Choroid plexus epithelial cell (primary cell): ENCODE data around the gene IGFBP6.

Experiments
- DNase-seq: peaks from one replicate; pipeline ENCODE4 v3.0.0-alpha.2; 2010; ENCODE audit warnings: low read depth
- H3K4me3 ChIP-seq: 2 replicates; pipeline ENCODE4 v1.5.1; 2011; ENCODE audit warnings: low read depth, mild to moderate bottlenecking, control low read depth, low read length, moderate library complexity
- TF ChIP-seq, protein P1 (sequence below): conservative IDR thresholded peaks from 2 replicates; pipeline ENCODE4 v1.5.1; 2011; ENCODE audit warnings: low read depth, mild to moderate bottlenecking, control low read depth, inconsistent platforms, low read length, moderate library complexity

The IGFBP6 gene

DNA sequence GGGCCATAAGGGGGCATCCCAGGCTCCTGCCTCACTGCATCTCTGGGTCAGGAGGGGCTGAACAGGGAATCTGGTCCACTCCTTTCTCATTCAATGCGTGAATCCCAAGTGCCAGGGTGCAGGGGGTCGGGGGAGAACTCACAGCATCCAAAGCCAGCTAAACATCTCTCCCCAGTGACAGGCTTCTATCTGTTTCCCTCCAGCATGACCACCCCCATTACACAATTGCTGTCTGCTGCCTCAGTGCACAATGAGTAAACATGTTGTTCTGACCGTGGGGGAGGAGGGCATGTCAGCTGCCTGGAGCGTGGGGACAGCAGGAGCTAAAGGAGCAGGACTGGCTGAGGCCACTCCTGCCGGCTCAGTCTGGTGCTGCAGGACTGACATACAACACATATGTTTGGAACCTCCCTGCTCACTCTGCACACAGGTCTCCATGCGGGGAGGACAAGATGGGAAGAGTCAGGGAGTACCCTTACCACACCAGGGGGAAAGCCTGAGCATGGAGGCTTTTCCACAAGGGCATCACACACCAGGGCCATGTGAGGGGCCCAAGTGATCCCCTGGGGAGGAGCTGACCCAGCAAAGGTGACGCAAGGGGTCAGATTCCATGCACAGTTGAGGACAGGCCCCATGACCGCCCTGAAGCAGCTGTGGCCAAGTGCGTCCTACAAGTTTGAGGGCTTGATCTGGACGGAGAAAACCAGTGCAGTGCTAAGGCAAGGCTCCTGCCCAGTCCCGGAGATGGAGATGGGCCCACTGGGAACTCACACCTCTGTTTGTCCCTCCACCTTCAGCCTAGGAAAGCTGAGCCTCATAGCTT, 46.2 kb upstream of the IGFBP6 start:
- TF ChIP-seq, protein P1, sequence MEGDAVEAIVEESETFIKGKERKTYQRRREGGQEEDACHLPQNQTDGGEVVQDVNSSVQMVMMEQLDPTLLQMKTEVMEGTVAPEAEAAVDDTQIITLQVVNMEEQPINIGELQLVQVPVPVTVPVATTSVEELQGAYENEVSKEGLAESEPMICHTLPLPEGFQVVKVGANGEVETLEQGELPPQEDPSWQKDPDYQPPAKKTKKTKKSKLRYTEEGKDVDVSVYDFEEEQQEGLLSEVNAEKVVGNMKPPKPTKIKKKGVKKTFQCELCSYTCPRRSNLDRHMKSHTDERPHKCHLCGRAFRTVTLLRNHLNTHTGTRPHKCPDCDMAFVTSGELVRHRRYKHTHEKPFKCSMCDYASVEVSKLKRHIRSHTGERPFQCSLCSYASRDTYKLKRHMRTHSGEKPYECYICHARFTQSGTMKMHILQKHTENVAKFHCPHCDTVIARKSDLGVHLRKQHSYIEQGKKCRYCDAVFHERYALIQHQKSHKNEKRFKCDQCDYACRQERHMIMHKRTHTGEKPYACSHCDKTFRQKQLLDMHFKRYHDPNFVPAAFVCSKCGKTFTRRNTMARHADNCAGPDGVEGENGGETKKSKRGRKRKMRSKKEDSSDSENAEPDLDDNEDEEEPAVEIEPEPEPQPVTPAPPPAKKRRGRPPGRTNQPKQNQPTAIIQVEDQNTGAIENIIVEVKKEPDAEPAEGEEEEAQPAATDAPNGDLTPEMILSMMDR, result peak; percentile 28
- peak; percentile 92 for DNase-seq
- peak overlapping the region; percentile 70 for H3K4me3 ChIP-seq

DNA sequence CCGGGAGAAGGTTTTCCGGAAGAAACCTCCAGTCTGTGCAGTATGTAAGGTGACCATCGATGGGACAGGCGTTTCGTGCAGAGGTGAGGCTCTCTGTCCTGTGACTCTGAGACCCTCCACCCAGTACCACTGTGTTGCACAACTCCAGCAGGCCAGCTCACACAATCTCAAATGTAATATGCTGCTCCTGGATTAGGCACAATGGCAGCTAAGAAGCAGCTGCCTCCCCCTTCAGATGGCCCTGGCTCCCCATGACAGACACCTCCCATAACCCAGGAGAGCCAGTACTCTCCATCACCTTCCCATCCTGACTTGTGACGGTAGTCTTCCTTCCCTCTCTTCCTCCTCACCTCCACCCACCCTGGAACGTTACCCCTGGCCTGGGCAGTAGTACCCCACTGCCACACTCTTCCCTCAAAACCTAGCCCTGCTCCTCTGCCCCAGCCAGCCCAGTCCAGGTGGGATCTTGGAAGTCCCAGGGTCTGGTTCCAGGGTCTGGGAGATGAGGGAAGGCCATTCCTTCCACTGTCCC, 45.5 kb upstream of the IGFBP6 start:
- TF ChIP-seq, protein P1, result no peak
- DNase-seq, result no peak
- H3K4me3 ChIP-seq, result peak overlapping the region; percentile 70

DNA sequence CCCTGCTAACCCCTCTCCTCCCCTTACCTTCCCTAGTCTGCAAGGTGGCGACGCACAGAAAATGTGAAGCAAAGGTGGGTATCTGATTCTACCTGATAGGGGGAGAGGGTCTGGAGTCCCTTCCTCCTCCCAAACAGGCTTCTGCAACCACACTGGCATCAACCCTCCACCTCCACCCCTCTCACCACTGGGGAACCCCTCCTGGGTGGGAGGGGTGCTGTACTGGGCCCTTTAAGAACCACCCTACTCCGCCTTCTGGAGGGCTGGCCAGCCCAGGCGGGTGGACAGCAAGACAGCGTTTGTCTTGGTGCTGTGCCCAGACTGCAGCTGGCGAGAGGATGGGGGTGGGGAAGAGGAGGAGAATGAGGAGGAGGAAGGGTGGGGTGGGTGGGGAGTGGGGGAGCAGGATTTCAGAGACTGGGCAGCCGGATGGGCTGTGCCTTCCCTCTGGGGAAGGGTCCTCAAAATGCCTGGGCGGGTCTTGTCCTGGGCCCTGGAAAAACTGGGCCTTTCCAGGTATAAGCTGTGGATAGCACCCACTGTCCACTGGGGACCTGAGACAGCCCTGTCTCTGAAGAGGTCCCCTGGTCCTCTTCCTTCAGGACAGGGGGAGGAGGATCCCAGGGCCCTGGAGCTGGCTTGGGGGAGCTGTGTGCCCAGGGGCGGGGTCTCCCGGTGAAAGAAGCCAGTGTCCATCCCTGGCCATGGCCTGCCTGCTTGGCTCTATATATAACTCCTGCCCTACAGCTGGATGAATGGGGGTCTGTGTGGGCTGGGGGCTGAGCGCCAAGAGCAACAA, 44.8 kb upstream of the IGFBP6 start:
- TF ChIP-seq, protein P1, result peak; percentile 0
- DNase-seq, result peak; percentile 91
- peak overlapping the region; percentile 70 for H3K4me3 ChIP-seq

DNA sequence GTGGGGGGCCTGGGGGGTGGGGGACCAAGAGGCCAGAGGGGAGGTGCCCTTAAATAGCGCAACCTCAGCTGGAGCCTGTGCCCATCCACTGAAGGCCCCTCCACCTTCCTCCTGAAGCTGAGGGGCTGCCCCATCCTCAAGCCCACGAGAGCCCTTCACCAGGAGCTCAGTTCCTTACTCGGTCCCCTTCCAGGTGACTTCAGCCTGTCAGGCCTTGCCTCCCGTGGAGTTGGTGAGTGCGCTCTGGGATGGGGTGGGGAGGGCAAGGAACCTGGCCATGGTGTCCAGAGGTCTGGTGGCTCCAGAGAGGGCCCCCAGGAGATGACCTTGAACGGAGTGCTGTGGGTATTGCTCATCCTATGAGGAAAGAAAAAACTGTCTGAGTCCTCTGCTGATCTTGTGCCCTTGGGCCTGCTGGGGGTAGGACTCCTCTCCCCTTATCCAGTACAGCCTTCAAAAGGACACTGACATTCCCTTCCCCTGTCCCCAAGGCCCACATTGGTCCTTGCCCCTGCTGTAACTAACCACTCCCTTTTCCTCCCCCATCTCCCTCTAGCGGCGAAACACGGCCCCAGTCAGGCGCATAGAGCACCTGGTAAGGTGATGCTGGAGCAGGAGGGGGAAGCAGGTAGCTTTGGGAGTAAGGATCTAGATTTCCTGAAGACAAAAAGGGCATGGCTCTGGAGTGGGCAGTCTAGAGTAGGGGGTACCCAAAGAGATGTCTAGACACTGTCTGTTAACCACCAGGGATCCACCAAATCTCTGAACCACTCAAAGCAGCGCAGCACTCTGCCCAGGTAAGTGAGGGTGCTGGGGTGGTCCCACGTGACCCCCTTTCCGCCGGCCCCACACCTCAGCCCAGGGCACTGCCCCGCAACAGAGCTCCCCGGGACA, 44.0 kb upstream of the IGFBP6 start:
- TF ChIP-seq, protein P1, result peak; percentile 77
- peak; percentile 38 for DNase-seq
- peak overlapping the region; percentile 57 for H3K4me3 ChIP-seq

DNA sequence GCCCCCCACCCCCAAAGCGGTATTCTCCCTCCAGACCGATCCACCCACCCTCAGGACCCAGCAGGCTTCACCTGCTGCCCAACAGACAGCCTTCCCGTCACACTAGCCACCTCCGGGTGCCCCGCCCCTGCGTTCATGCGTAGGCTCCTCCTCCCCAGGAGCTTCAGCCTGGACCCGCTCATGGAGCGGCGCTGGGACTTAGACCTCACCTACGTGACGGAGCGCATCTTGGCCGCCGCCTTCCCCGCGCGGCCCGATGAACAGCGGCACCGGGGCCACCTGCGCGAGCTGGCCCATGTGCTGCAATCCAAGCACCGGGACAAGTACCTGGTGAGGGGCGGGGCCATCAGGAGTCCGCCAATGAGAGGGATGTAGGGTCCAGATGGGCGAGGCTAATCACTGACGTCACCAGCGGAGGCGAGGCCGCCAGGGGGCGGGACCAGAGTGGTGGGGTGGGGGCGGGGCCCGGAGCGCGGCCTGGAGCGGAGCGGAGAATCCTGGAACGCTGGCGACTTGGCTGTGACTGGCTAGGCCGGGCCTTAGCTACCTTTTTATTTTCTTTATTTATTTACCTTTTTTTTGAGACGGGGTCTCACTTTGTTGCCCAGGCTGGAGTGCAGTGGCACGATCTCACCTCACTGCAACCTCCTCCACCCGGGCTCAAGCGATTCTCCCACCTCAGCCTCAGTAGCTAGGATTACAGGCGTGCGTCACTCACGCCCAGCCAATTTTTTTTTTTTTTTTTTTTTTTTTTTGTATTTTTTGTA, 43.2 kb upstream of the IGFBP6 start:
- peak; percentile 93 for DNase-seq
- H3K4me3 ChIP-seq, result peak overlapping the region; percentile 57
- TF ChIP-seq, protein P1, result no peak
